IMR-90 (cell line): Measurements from ENCODE around the gene OGFOD1. TPM values are rescaled to one million over a fixed set of nuclear protein-coding genes. Genes with fewer than 3 reads are reported as not detected.

Experiments
- ATAC-seq: fragments of 200-7000 bp; cut with Tn5 transposase; 2 replicates; pipeline ENCODE4 v1.9.1; 2020; ENCODE audit warnings: low read depth, mild to moderate bottlenecking, moderate library complexity
- BruUV-seq: library from RNA; stranded (reverse); fragments of 400-500 nt; replicated peaks from 2 replicates; lab custom pipeline; 2021; lab: Mats Ljungman, UMichigan
- CTCF ChIA-PET: fragments of 300-600 bp; formaldehyde crosslinking; extraction: SDS; loops from one replicate; lab custom pipeline; 2021; ENCODE audit warnings: antibody characterized with exemption; lab: Yijun Ruan, JAX
- POLR2A ChIA-PET: fragments of 300-600 bp; sonication (Branson Sonifier 250); formaldehyde crosslinking; loops from one replicate; lab custom pipeline; 2022; ENCODE audit warnings: antibody characterized with exemption; ENCODE audit not compliant: unreplicated experiment; lab: Charles Lee
- DNase-seq: peaks from one replicate; pipeline ENCODE4 v3.0.0; 2013
- H2AFZ ChIP-seq: replicated peaks from 2 replicates; pipeline ENCODE3; 2013; ENCODE audit warnings: low read length, mild to moderate bottlenecking; ENCODE audit not compliant: poor library complexity
- H2AK5ac ChIP-seq: 2 replicates; pipeline ENCODE4 v1.6.1; 2013; ENCODE audit warnings: low read depth, low read length, inconsistent platforms
- H2AK9ac ChIP-seq: replicated peaks from 2 replicates; pipeline ENCODE3; 2013; ENCODE audit warnings: mild to moderate bottlenecking, low read depth, low read length, moderate library complexity; ENCODE audit not compliant: poor library complexity
- H2BK120ac ChIP-seq: 2 replicates; pipeline ENCODE4 v1.6.1; 2013; ENCODE audit warnings: low read depth, low read length, inconsistent platforms
- H2BK15ac ChIP-seq: 3 replicates; pipeline ENCODE4 v1.6.1; 2013; ENCODE audit warnings: low read depth, low read length, inconsistent platforms
- H2BK20ac ChIP-seq: 2 replicates; pipeline ENCODE4 v1.6.1; 2013; ENCODE audit warnings: low read depth, mild to moderate bottlenecking, inconsistent platforms, low read length, moderate library complexity
- H2BK5ac ChIP-seq: 2 replicates; pipeline ENCODE4 v1.6.1; 2013; ENCODE audit warnings: mild to moderate bottlenecking, low read depth, low read length, inconsistent platforms; ENCODE audit not compliant: poor library complexity, severe bottlenecking
- H3K14ac ChIP-seq: replicated peaks from 2 replicates; pipeline ENCODE4 v1.6.1; 2013; ENCODE audit warnings: low read depth, low read length, inconsistent platforms
- H3K18ac ChIP-seq: 2 replicates; pipeline ENCODE4 v1.6.1; 2013; ENCODE audit warnings: low read depth, low read length, control low read depth
- H3K23ac ChIP-seq: 2 replicates; pipeline ENCODE4 v1.6.1; 2013; ENCODE audit warnings: low read depth, low read length, inconsistent platforms
- H3K27ac ChIP-seq: 2 replicates; pipeline ENCODE4 v1.5.1; 2013; ENCODE audit warnings: mild to moderate bottlenecking, control low read depth, low read length; ENCODE audit not compliant: insufficient read depth
- H3K27me3 ChIP-seq: 2 replicates; pipeline ENCODE4 v1.6.1; 2013; ENCODE audit warnings: low read length; ENCODE audit not compliant: control insufficient read depth, insufficient read depth
- H3K36me3 ChIP-seq: 2 replicates; pipeline ENCODE4 v1.6.1; 2013; ENCODE audit warnings: low read length, mixed read lengths; ENCODE audit not compliant: control insufficient read depth, insufficient read depth
- H3K4ac ChIP-seq: 2 replicates; pipeline ENCODE4 v1.6.1; 2013; ENCODE audit warnings: low read depth, low read length, inconsistent platforms
- H3K4me1 ChIP-seq: 2 replicates; pipeline ENCODE4 v1.6.1; 2013; ENCODE audit warnings: low read length, mixed read lengths; ENCODE audit not compliant: control insufficient read depth, insufficient read depth
- H3K4me2 ChIP-seq: 2 replicates; pipeline ENCODE4 v1.6.1; 2013; ENCODE audit warnings: low read depth, mild to moderate bottlenecking, control low read depth, low read length, moderate library complexity
- H3K4me3 ChIP-seq: 2 replicates; pipeline ENCODE4 v1.5.1; 2013; ENCODE audit warnings: low read depth, mild to moderate bottlenecking, control low read depth, low read length, moderate library complexity; ENCODE audit not compliant: insufficient read depth
- H3K56ac ChIP-seq: 2 replicates; pipeline ENCODE4 v1.6.1; 2013; ENCODE audit warnings: low read length, inconsistent platforms; ENCODE audit not compliant: insufficient read depth; ENCODE audit errors: extremely low read depth
- H3K79me1 ChIP-seq, 2 experiments: 2 replicates each; pipeline ENCODE4 v1.6.1; 2013; ENCODE audit warnings: low read length in 2 of 2, inconsistent platforms in 1 of 2, low read depth in 1 of 2
- H3K9ac ChIP-seq: 2 replicates; pipeline ENCODE4 v1.6.1; 2013; ENCODE audit warnings: low read depth, low read length, control low read depth
- H3K9me1 ChIP-seq: 2 replicates; pipeline ENCODE4 v1.6.1; 2013; ENCODE audit warnings: low read length, inconsistent platforms; ENCODE audit not compliant: insufficient read depth
- H3K9me3 ChIP-seq: 2 replicates; pipeline ENCODE4 v1.6.1; 2013; ENCODE audit warnings: low read length; ENCODE audit not compliant: control insufficient read depth, insufficient read depth
- H4K20me1 ChIP-seq: 2 replicates; pipeline ENCODE4 v1.6.1; 2013; ENCODE audit warnings: low read length, inconsistent platforms; ENCODE audit not compliant: insufficient read depth
- H4K5ac ChIP-seq: 2 replicates; pipeline ENCODE4 v1.6.1; 2013; ENCODE audit warnings: mild to moderate bottlenecking, low read depth, low read length, control low read depth
- H4K8ac ChIP-seq, 2 experiments: 2 replicates each; pipeline ENCODE4 v1.6.1; 2013; ENCODE audit warnings: low read depth in 2 of 2, low read length in 2 of 2, control low read depth in 1 of 2, inconsistent platforms in 1 of 2
- H4K91ac ChIP-seq: 2 replicates; pipeline ENCODE4 v1.6.1; 2013; ENCODE audit warnings: low read depth, low read length, inconsistent platforms; ENCODE audit not compliant: insufficient read depth
- BHLHE40 ChIP-seq: fragments of 150-350 bp; IDR thresholded peaks from 2 replicates; pipeline ENCODE4 v1.6.1; 2016; ENCODE audit warnings: mild to moderate bottlenecking, low read depth, low read length
- CEBPB ChIP-seq: IDR thresholded peaks from 2 replicates; pipeline ENCODE4 v1.6.1; 2012; ENCODE audit warnings: low read depth, low read length, improper control_type of control experiment
- CHD1 ChIP-seq: IDR thresholded peaks from 2 replicates; pipeline ENCODE4 v1.6.1; 2012; ENCODE audit warnings: low read depth, low read length, improper control_type of control experiment
- FOS ChIP-seq: fragments of 150-350 bp; IDR thresholded peaks from 2 replicates; pipeline ENCODE4 v1.6.1; 2016; ENCODE audit warnings: low read depth, low read length
- MAFK ChIP-seq: IDR thresholded peaks from 2 replicates; pipeline ENCODE4 v1.6.1; 2012; ENCODE audit warnings: low read depth, low read length, improper control_type of control experiment
- MAZ ChIP-seq: IDR thresholded peaks from 2 replicates; pipeline ENCODE4 v1.6.1; 2012; ENCODE audit warnings: low read depth, mild to moderate bottlenecking, low read length, improper control_type of control experiment, moderate library complexity, borderline replicate concordance
- MXI1 ChIP-seq: IDR thresholded peaks from 2 replicates; pipeline ENCODE4 v1.6.1; 2012; ENCODE audit warnings: low read depth, mild to moderate bottlenecking, low read length, moderate library complexity, borderline replicate concordance
- NFE2L2 ChIP-seq: fragments of 150-350 bp; IDR thresholded peaks from 2 replicates; pipeline ENCODE4 v1.6.1; 2016; ENCODE audit warnings: low read depth, mild to moderate bottlenecking, low read length
- POLR2A ChIP-seq: IDR thresholded peaks from 2 replicates; pipeline ENCODE4 v1.6.1; 2012; ENCODE audit warnings: mild to moderate bottlenecking, low read depth, low read length
- RAD21 ChIP-seq: IDR thresholded peaks from 2 replicates; pipeline ENCODE4 v1.6.1; 2012; ENCODE audit warnings: low read length, improper control_type of control experiment
- RFX5 ChIP-seq: IDR thresholded peaks from 2 replicates; pipeline ENCODE4 v1.8.0; 2012; ENCODE audit warnings: low read depth, mild to moderate bottlenecking, low read length, moderate library complexity
- SMC3 ChIP-seq: fragments of 150-350 bp; IDR thresholded peaks from 2 replicates; pipeline ENCODE4 v1.6.1; 2016; ENCODE audit warnings: low read depth, mild to moderate bottlenecking, antibody characterized with exemption, low read length, moderate library complexity
- WGBS, 2 experiments: methylation state at CpG; one replicate each; pipeline versions ENCODE4 v1.1.5 to v1.1.7; 2013; ENCODE audit warnings: missing lambda C conversion rate in 2 of 2; ENCODE audit not compliant: insufficient read length in 1 of 2; ENCODE audit errors: extremely low coverage in 2 of 2; 5-methylcytosine and 5-hydroxymethylcytosine counted together
- dilution Hi-C: fragments of 300-500 bp; cut with HindIII; formaldehyde crosslinking; loops from one replicate; pipeline ENCODE4 v1.14.3; 2018; ENCODE audit warnings: low sequenced_read_pairs; ENCODE audit not compliant: unreplicated experiment
- in situ Hi-C: fragments of 300-500 bp; cut with MboI; formaldehyde crosslinking; loops from 3 replicates; pipeline ENCODE4 v1.14.3; 2019; ENCODE audit warnings: low sequenced_read_pairs, inconsistent platforms, mixed read lengths
- intact Hi-C: fragments of 100-400 bp; cut with micrococcal nuclease; formaldehyde crosslinking; loops from 2 replicates; pipeline ENCODE4 v1.10.0; 2022
- polyA plus RNA-seq, 3 experiments: library from polyadenylated mRNA; depleted of rRNA; stranded (reverse); fragments of >200 nt; gene quantifications; 2 replicates each; pipeline ENCODE4 v1.2.3, GENCODE V29; 2012; ENCODE audit warnings: low replicate concordance in 1 of 3
- total RNA-seq: library from RNA; depleted of rRNA; stranded (reverse); fragments of >200 nt; gene quantifications from 2 replicates; pipeline ENCODE4 v1.2.3, GENCODE V29; 2012
- TF ChIP-seq, protein P1 (sequence below): fragments of 150-350 bp; IDR thresholded peaks from 2 replicates; pipeline ENCODE4 v1.6.1; 2016; ENCODE audit warnings: low read depth, mild to moderate bottlenecking, low read length, moderate library complexity, borderline replicate concordance
- TF ChIP-seq, protein P2 (sequence below): fragments of 150-350 bp; IDR thresholded peaks from 2 replicates; pipeline ENCODE4 v1.6.1; 2017; ENCODE audit warnings: mild to moderate bottlenecking, antibody characterized with exemption, low read length, low read depth
- TF ChIP-seq, protein P3 (sequence below): conservative IDR thresholded peaks from 2 replicates; pipeline ENCODE4 v1.5.1; 2012; ENCODE audit warnings: mild to moderate bottlenecking, low read depth, low read length, improper control_type of control experiment

OGFOD1 gene
- total and polyA plus RNA-seq, 2 of the 4 experiments (the other 2 are of a cell fraction), result 43.5 to 103 TPM

DNA sequence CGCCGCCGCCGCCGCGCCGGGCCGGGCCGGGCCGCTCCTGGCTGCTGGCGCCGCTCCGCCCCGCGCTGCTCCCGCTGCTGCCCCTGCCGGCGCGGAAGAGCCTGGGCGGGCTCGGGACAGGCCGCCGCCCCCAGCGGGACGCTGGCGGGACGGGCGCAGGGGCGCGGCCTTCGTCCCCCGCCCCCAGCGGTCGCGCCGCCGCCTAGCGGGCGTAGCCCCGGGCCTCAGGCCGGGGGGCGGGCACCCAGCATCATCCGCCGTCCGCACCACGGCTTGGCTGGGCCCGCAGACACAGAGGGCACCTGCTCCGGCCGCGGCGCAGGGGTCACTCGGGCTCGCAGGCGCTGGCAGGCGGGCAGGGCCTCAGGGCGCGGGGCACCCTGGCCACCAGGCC, 25.9 kb upstream of the OGFOD1 start, which contains the start of gene AMFR:
TSS of gene AMFR (minus strand) at position 107 of the 394 bp plus-strand sequence. CDS start 218 bp downstream, outside the sequence.
- H3K4me1 ChIP-seq, result peaks cover 11% of the 10 kb centered on the region
- H4K91ac ChIP-seq, result peak within 1 kb of the TSS; percentile 16
- H4K8ac ChIP-seq, result peak within 1 kb of the TSS; percentile 41 to 46; a peak in 3 of 4 replicates
- no peak within 1 kb of the TSS for H2BK20ac ChIP-seq
- H3K4ac ChIP-seq, result peak within 1 kb of the TSS; percentile 34
- H3K56ac ChIP-seq, result 0 out of 2 replicates have a peak within 1 kb of the TSS, but pooled peaks have one; percentile 1
- H3K14ac ChIP-seq, result peak within 1 kb of the TSS; percentile 8
- ATAC-seq (peak; percentile 96), DNase-seq (peak; percentile 80)
- H3K9me3 ChIP-seq, result no peaks in the 10 kb centered on the region
- ChIA-PET CTCF (no interaction called here), POLR2A (no interaction called here)
- peak within 1 kb of the TSS; percentile 96 for H3K4me2 ChIP-seq
- H2AK5ac ChIP-seq, result no peak within 1 kb of the TSS
- H3K27ac ChIP-seq, result peak within 1 kb of the TSS; percentile 84
- H3K9me1 ChIP-seq, result peaks cover 10% of the 10 kb centered on the region
- peaks cover 34% of the 10 kb centered on the region for H4K20me1 ChIP-seq
- peak within 1 kb of the TSS; percentile 92 for H2AK9ac ChIP-seq
- BruUV-seq, result no TSS peak
- H3K23ac ChIP-seq, result peak within 1 kb of the TSS; percentile 47
- in situ Hi-C loops (no loop called here), intact Hi-C loops (loop anchor here (2.0 kb wide), 1 partner anchor 69 kb away; no protein-coding TSS in a partner anchor), dilution Hi-C loops (no loop called here)
- peaks cover 4% of the 10 kb centered on the region; the same call in 1 of the 2 replicates for H3K36me3 ChIP-seq
- H2BK120ac ChIP-seq, result no peak within 1 kb of the TSS
- H3K79me1 ChIP-seq, result peaks cover 2 to 43% of the 10 kb centered on the region in 2 experiments; a peak in 2 of 4 replicates
- H2BK15ac ChIP-seq, result no peak within 1 kb of the TSS
- H3K9ac ChIP-seq, result peak within 1 kb of the TSS; percentile 94
- WGBS, 2 experiments, result 0% methylated on average over 15 of the region's 57 CpGs; no CpG with 5 or more reads in 1 of the 2 experiments
- 0 out of 2 replicates have a peak within 1 kb of the TSS, but pooled peaks have one; percentile 12 for H4K5ac ChIP-seq
- peak within 1 kb of the TSS; percentile 89 for H2AFZ ChIP-seq
- peak within 1 kb of the TSS; percentile 59 for H2BK5ac ChIP-seq
- H3K4me3 ChIP-seq, result peak within 1 kb of the TSS; percentile 93
- H3K18ac ChIP-seq, result peak within 1 kb of the TSS; percentile 14; the same call in 1 of the 2 replicates
- no peaks in the 10 kb centered on the region for H3K27me3 ChIP-seq
- no peak; the same call in 1 of the 2 replicates for TF ChIP-seq POLR2A
- no peak for TF ChIP-seq NFE2L2
- TF ChIP-seq, protein P1, sequence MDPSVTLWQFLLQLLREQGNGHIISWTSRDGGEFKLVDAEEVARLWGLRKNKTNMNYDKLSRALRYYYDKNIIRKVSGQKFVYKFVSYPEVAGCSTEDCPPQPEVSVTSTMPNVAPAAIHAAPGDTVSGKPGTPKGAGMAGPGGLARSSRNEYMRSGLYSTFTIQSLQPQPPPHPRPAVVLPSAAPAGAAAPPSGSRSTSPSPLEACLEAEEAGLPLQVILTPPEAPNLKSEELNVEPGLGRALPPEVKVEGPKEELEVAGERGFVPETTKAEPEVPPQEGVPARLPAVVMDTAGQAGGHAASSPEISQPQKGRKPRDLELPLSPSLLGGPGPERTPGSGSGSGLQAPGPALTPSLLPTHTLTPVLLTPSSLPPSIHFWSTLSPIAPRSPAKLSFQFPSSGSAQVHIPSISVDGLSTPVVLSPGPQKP, result no peak
- TF ChIP-seq CHD1, result no peak
- TF ChIP-seq, protein P2, sequence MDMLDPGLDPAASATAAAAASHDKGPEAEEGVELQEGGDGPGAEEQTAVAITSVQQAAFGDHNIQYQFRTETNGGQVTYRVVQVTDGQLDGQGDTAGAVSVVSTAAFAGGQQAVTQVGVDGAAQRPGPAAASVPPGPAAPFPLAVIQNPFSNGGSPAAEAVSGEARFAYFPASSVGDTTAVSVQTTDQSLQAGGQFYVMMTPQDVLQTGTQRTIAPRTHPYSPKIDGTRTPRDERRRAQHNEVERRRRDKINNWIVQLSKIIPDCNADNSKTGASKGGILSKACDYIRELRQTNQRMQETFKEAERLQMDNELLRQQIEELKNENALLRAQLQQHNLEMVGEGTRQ, result no peak
- no peak for TF ChIP-seq RFX5
- TF ChIP-seq FOS, result no peak
- TF ChIP-seq MAZ, result peak; percentile 83; the same call in 1 of the 2 replicates
- TF ChIP-seq MXI1, result 0 out of 2 replicates have a peak, but pooled peaks have one; percentile 39
- TF ChIP-seq RAD21, result peak; percentile 22; the same call in 1 of the 2 replicates
- TF ChIP-seq, protein P3, sequence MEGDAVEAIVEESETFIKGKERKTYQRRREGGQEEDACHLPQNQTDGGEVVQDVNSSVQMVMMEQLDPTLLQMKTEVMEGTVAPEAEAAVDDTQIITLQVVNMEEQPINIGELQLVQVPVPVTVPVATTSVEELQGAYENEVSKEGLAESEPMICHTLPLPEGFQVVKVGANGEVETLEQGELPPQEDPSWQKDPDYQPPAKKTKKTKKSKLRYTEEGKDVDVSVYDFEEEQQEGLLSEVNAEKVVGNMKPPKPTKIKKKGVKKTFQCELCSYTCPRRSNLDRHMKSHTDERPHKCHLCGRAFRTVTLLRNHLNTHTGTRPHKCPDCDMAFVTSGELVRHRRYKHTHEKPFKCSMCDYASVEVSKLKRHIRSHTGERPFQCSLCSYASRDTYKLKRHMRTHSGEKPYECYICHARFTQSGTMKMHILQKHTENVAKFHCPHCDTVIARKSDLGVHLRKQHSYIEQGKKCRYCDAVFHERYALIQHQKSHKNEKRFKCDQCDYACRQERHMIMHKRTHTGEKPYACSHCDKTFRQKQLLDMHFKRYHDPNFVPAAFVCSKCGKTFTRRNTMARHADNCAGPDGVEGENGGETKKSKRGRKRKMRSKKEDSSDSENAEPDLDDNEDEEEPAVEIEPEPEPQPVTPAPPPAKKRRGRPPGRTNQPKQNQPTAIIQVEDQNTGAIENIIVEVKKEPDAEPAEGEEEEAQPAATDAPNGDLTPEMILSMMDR, result peak; percentile 51
- TF ChIP-seq MAFK, result no peak
- no peak for TF ChIP-seq CEBPB
- no peak for TF ChIP-seq BHLHE40
- peak; percentile 18; the same call in 1 of the 2 replicates for TF ChIP-seq SMC3
